Immature natural killer cell (primary cell): ENCODE results near the gene USP2. TPM values are rescaled to one million over a fixed set of nuclear protein-coding genes. Genes with fewer than 3 reads are reported as not detected.

ENCODE experiments used
- DNase-seq, 3 donors: peaks; one replicate each; pipeline ENCODE4 v3.0.0; 2022; ENCODE audit warnings: mixed read lengths in 1 of 3
- H3K27ac Mint-ChIP-seq, 6 donors: one replicate each; pipeline ENCODE4 v1.8.0; 2020; ENCODE audit warnings: mixed read lengths in 6 of 6, mild to moderate bottlenecking in 5 of 6, inconsistent platforms in 4 of 6, moderate library complexity in 3 of 6
- H3K27me3 Mint-ChIP-seq, 3 donors: one replicate each; pipeline ENCODE4 v1.8.0; 2020 to 2021; ENCODE audit warnings: low read depth in 3 of 3, mild to moderate bottlenecking in 3 of 3, mixed read lengths in 3 of 3, moderate library complexity in 3 of 3, inconsistent platforms in 1 of 3
- H3K36me3 Mint-ChIP-seq, 3 donors: one replicate each; pipeline ENCODE4 v1.8.0; 2020; ENCODE audit warnings: mixed read lengths in 3 of 3, inconsistent platforms in 2 of 3, mild to moderate bottlenecking in 2 of 3
- H3K4me1 Mint-ChIP-seq, 2 donors: one replicate each; pipeline ENCODE4 v1.8.0; 2020; ENCODE audit warnings: inconsistent platforms in 2 of 2, mild to moderate bottlenecking in 2 of 2, mixed read lengths in 2 of 2, moderate library complexity in 1 of 2
- H3K4me3 Mint-ChIP-seq, 5 donors: one replicate each; pipeline ENCODE4 v1.8.0; 2020; ENCODE audit warnings: mild to moderate bottlenecking in 5 of 5, mixed read lengths in 5 of 5, inconsistent platforms in 3 of 5, moderate library complexity in 3 of 5
- H3K9me3 Mint-ChIP-seq, 6 donors: one replicate each; pipeline ENCODE4 v1.8.0; 2020; ENCODE audit warnings: mild to moderate bottlenecking in 6 of 6, mixed read lengths in 6 of 6, inconsistent platforms in 4 of 6, moderate library complexity in 3 of 6
- polyA plus RNA-seq, 3 donors: library from polyadenylated mRNA; unstranded; fragments of 300-500 nt; fragmentation: Illumina TruSeq; gene quantifications; one replicate each; pipeline ENCODE4 v1.2.3, GENCODE V29; 2021

The USP2 gene
- polyA plus RNA-seq, 3 donors from 2014 or later, result not detected

GRCh38 chr11:119377961-119378667 lies 3.4 kb downstream of the USP2 start:
- no peak for DNase-seq
- Mint-ChIP-seq H3K4me1 (peaks cover 9% of the 10 kb centered on the region in 2 donors), H3K27me3 (peaks cover 5 to 7% (median 5%) of the 10 kb centered on the region in 3 donors), H3K9me3 (no peaks in the 10 kb centered on the region), H3K27ac (no peak overlapping the region), H3K36me3 (no peaks in the 10 kb centered on the region), H3K4me3 (no peak overlapping the region)

- no peak overlapping the region for H3K27ac Mint-ChIP-seq
- no peak overlapping the region for H3K4me3 Mint-ChIP-seq
- no peak for DNase-seq
- H3K36me3 Mint-ChIP-seq, result no peaks in the 10 kb centered on the region
- no peaks in the 10 kb centered on the region for H3K9me3 Mint-ChIP-seq
- peaks cover 9% of the 10 kb centered on the region in 2 donors for H3K4me1 Mint-ChIP-seq
- H3K27me3 Mint-ChIP-seq, result peaks cover 5 to 7% (median 5%) of the 10 kb centered on the region in 3 donors
These were observed 4.2 kb downstream of the USP2 start for GRCh38 chr11:119377112-119377901.

GRCh38 chr11:119376197-119376847 lies 5.2 kb downstream of the USP2 start:
- Mint-ChIP-seq H3K9me3 (no peaks in the 10 kb centered on the region), H3K27me3 (peaks cover 0 to 3% (median 3%) of the 10 kb centered on the region in 3 donors), H3K4me3 (no peak overlapping the region), H3K4me1 (peaks cover 9% of the 10 kb centered on the region in 2 donors), H3K27ac (no peak overlapping the region), H3K36me3 (no peaks in the 10 kb centered on the region)
- no peak for DNase-seq

GRCh38 chr11:119375337-119376196 lies 5.9 kb downstream of the USP2 start:
- Mint-ChIP-seq H3K4me1 (peaks cover 4 to 9% of the 10 kb centered on the region in 2 donors), H3K36me3 (no peaks in the 10 kb centered on the region), H3K27me3 (no peaks in the 10 kb centered on the region), H3K4me3 (no peak overlapping the region), H3K9me3 (no peaks in the 10 kb centered on the region), H3K27ac (no peak overlapping the region)
- no peak for DNase-seq

- Mint-ChIP-seq H3K27me3 (peaks cover 0 to 4% (median 2%) of the 10 kb centered on the region in 3 donors), H3K4me1 (peaks cover 4 to 9% of the 10 kb centered on the region in 2 donors), H3K4me3 (no peak overlapping the region), H3K36me3 (no peaks in the 10 kb centered on the region), H3K9me3 (no peaks in the 10 kb centered on the region), H3K27ac (no peak overlapping the region)
- no peak for DNase-seq
These were observed 6.7 kb downstream of the USP2 start for GRCh38 chr11:119374632-119375336.

GRCh38 chr11:119373921-119374631 lies 7.4 kb downstream of the USP2 start:
- peaks cover 2 to 4% (median 2%) of the 10 kb centered on the region in 3 donors for H3K27me3 Mint-ChIP-seq
- H3K27ac Mint-ChIP-seq, result peak overlapping the region in 1 of 6 donors; percentile 11
- H3K36me3 Mint-ChIP-seq, result no peaks in the 10 kb centered on the region
- no peak overlapping the region for H3K4me3 Mint-ChIP-seq
- peak in 2 of 3 donors; percentile 24 to 25 for DNase-seq
- H3K4me1 Mint-ChIP-seq, result peaks cover 4 to 9% of the 10 kb centered on the region in 2 donors
- H3K9me3 Mint-ChIP-seq, result no peaks in the 10 kb centered on the region

GRCh38 chr11:119373059-119373920 lies 8.2 kb downstream of the USP2 start:
- peaks cover 4 to 9% of the 10 kb centered on the region in 2 donors for H3K4me1 Mint-ChIP-seq
- no peak overlapping the region for H3K4me3 Mint-ChIP-seq
- H3K36me3 Mint-ChIP-seq, result no peaks in the 10 kb centered on the region
- no peak overlapping the region for H3K27ac Mint-ChIP-seq
- no peaks in the 10 kb centered on the region for H3K9me3 Mint-ChIP-seq
- peaks cover 2 to 4% (median 2%) of the 10 kb centered on the region in 3 donors for H3K27me3 Mint-ChIP-seq
- no peak for DNase-seq

GRCh38 chr11:119372260-119373058 lies 9.0 kb downstream of the USP2 start:
- Mint-ChIP-seq H3K9me3 (no peaks in the 10 kb centered on the region), H3K4me1 (peaks cover 4 to 9% of the 10 kb centered on the region in 2 donors), H3K4me3 (no peak overlapping the region), H3K36me3 (no peaks in the 10 kb centered on the region), H3K27me3 (peaks cover 2 to 6% (median 4%) of the 10 kb centered on the region in 3 donors), H3K27ac (no peak overlapping the region)
- no peak for DNase-seq

GRCh38 chr11:119371778-119372182 lies 9.7 kb downstream of the USP2 start:
- H3K36me3 Mint-ChIP-seq, result no peaks in the 10 kb centered on the region
- no peaks in the 10 kb centered on the region for H3K9me3 Mint-ChIP-seq
- no peak for DNase-seq
- peaks cover 2 to 6% (median 4%) of the 10 kb centered on the region in 3 donors for H3K27me3 Mint-ChIP-seq
- peaks cover 4 to 9% of the 10 kb centered on the region in 2 donors for H3K4me1 Mint-ChIP-seq
- H3K27ac Mint-ChIP-seq, result no peak overlapping the region
- no peak overlapping the region for H3K4me3 Mint-ChIP-seq

- no peak for DNase-seq
- Mint-ChIP-seq H3K27me3 (peaks cover 6 to 12% (median 10%) of the 10 kb centered on the region in 3 donors), H3K36me3 (no peaks in the 10 kb centered on the region), H3K27ac (no peak overlapping the region), H3K9me3 (no peaks in the 10 kb centered on the region), H3K4me3 (no peak overlapping the region), H3K4me1 (peaks cover 4 to 9% of the 10 kb centered on the region in 2 donors)
These were observed 10.4 kb downstream of the USP2 start for GRCh38 chr11:119371067-119371601.
